HUES6 (cell line): Measurements from ENCODE around the gene ACOT6.

Experiments
- H3K27ac ChIP-seq: 2 replicates; pipeline ENCODE4 v1.7.0; 2013; ENCODE audit warnings: low read depth, mild to moderate bottlenecking, low read length, inconsistent platforms
- H3K27me3 ChIP-seq: 2 replicates; pipeline ENCODE4 v1.6.1; 2013; ENCODE audit warnings: low read length; ENCODE audit not compliant: control insufficient read depth, insufficient read depth
- H3K36me3 ChIP-seq: 2 replicates; pipeline ENCODE4 v1.6.1; 2013; ENCODE audit warnings: low read length; ENCODE audit not compliant: control insufficient read depth, insufficient read depth
- H3K4me1 ChIP-seq: 2 replicates; pipeline ENCODE4 v1.6.1; 2013; ENCODE audit warnings: low read length; ENCODE audit not compliant: control insufficient read depth, insufficient read depth
- H3K4me3 ChIP-seq: 2 replicates; pipeline ENCODE4 v1.5.1; 2013; ENCODE audit warnings: low read depth, low read length
- H3K9ac ChIP-seq: one replicate; pipeline ENCODE4 v1.6.1; 2013; ENCODE audit warnings: mild to moderate bottlenecking, low read length
- H3K9me3 ChIP-seq: 2 replicates; pipeline ENCODE4 v1.6.1; 2013; ENCODE audit warnings: low read depth, low read length; ENCODE audit not compliant: control insufficient read depth, insufficient read depth

ACOT6 gene

GRCh38 chr14:73602994-73603393, 9.3 kb upstream of the ACOT6 start:
- H3K27me3 ChIP-seq, result no peaks in the 10 kb centered on the region; the same call in 1 of the 2 replicates
- H3K36me3 ChIP-seq, result no peaks in the 10 kb centered on the region
- H3K4me1 ChIP-seq, result no peaks in the 10 kb centered on the region
- peaks cover 10% of the 10 kb centered on the region for H3K9me3 ChIP-seq
- H3K27ac ChIP-seq, result no peak overlapping the region
- H3K9ac ChIP-seq, result no peak overlapping the region
- no peak overlapping the region for H3K4me3 ChIP-seq

GRCh38 chr14:73606271-73606670, 6.0 kb upstream of the ACOT6 start:
- peaks cover 10% of the 10 kb centered on the region for H3K9me3 ChIP-seq
- no peak overlapping the region for H3K9ac ChIP-seq
- H3K36me3 ChIP-seq, result no peaks in the 10 kb centered on the region
- no peaks in the 10 kb centered on the region for H3K27me3 ChIP-seq
- no peak overlapping the region for H3K27ac ChIP-seq
- H3K4me3 ChIP-seq, result no peak overlapping the region
- no peaks in the 10 kb centered on the region for H3K4me1 ChIP-seq

GRCh38 chr14:73607241-73607640, 5.1 kb upstream of the ACOT6 start:
- Histone ChIP-seq H3K9me3 (peaks cover 10% of the 10 kb centered on the region), H3K36me3 (no peaks in the 10 kb centered on the region), H3K4me1 (no peaks in the 10 kb centered on the region), H3K27me3 (no peaks in the 10 kb centered on the region), H3K4me3 (no peak overlapping the region), H3K9ac (no peak overlapping the region), H3K27ac (no peak overlapping the region)

- Histone ChIP-seq H3K9ac (no peak overlapping the region), H3K36me3 (no peaks in the 10 kb centered on the region), H3K27me3 (peaks cover 19% of the 10 kb centered on the region), H3K9me3 (peaks cover 10% of the 10 kb centered on the region), H3K4me3 (no peak overlapping the region), H3K27ac (no peak overlapping the region), H3K4me1 (no peaks in the 10 kb centered on the region)
Measured at GRCh38 chr14:73610687-73611086, 1.6 kb upstream of the ACOT6 start.

- H3K36me3 ChIP-seq, result no peaks in the 10 kb centered on the region
- no peaks in the 10 kb centered on the region for H3K9me3 ChIP-seq
- peak overlapping the region; percentile 81 for H3K4me3 ChIP-seq
- H3K4me1 ChIP-seq, result peaks cover 4% of the 10 kb centered on the region; the same call in 1 of the 2 replicates
- H3K27ac ChIP-seq, result no peak overlapping the region
- peaks cover 19% of the 10 kb centered on the region for H3K27me3 ChIP-seq
- peak overlapping the region; percentile 71 for H3K9ac ChIP-seq
Measured at GRCh38 chr14:73613046-73613383, 698 bp downstream of the ACOT6 start.

GRCh38 chr14:73613419-73613963, 1.2 kb downstream of the ACOT6 start:
- H3K36me3 ChIP-seq, result no peaks in the 10 kb centered on the region
- H3K27ac ChIP-seq, result no peak overlapping the region
- no peak overlapping the region for H3K9ac ChIP-seq
- H3K9me3 ChIP-seq, result no peaks in the 10 kb centered on the region
- peak overlapping the region; percentile 81; the same call in 1 of the 2 replicates for H3K4me3 ChIP-seq
- H3K27me3 ChIP-seq, result peaks cover 19% of the 10 kb centered on the region
- H3K4me1 ChIP-seq, result peaks cover 4% of the 10 kb centered on the region; the same call in 1 of the 2 replicates

GRCh38 chr14:73616831-73617230, 4.5 kb downstream of the ACOT6 start:
- Histone ChIP-seq H3K4me1 (peaks cover 4% of the 10 kb centered on the region; the same call in 1 of the 2 replicates), H3K36me3 (no peaks in the 10 kb centered on the region), H3K4me3 (no peak overlapping the region), H3K9ac (no peak overlapping the region), H3K9me3 (no peaks in the 10 kb centered on the region), H3K27ac (no peak overlapping the region), H3K27me3 (peaks cover 19% of the 10 kb centered on the region)

GRCh38 chr14:73619524-73619923, 7.2 kb downstream of the ACOT6 start:
- Histone ChIP-seq H3K4me3 (no peak overlapping the region), H3K27me3 (no peaks in the 10 kb centered on the region), H3K9me3 (0 out of 2 replicates have a peak, but pooled peaks cover 5% of the 10 kb centered on the region), H3K4me1 (peaks cover 4% of the 10 kb centered on the region; the same call in 1 of the 2 replicates), H3K36me3 (no peaks in the 10 kb centered on the region), H3K27ac (no peak overlapping the region), H3K9ac (no peak overlapping the region)

GRCh38 chr14:73620268-73620667, 8.0 kb downstream of the ACOT6 start:
- Histone ChIP-seq H3K27me3 (no peaks in the 10 kb centered on the region), H3K9ac (no peak overlapping the region), H3K9me3 (0 out of 2 replicates have a peak, but pooled peaks cover 6% of the 10 kb centered on the region), H3K4me3 (no peak overlapping the region), H3K4me1 (peaks cover 4% of the 10 kb centered on the region; the same call in 1 of the 2 replicates), H3K36me3 (no peaks in the 10 kb centered on the region), H3K27ac (no peak overlapping the region)

- no peak overlapping the region for H3K9ac ChIP-seq
- no peak overlapping the region for H3K27ac ChIP-seq
- H3K4me1 ChIP-seq, result no peaks in the 10 kb centered on the region
- no peaks in the 10 kb centered on the region for H3K27me3 ChIP-seq
- no peaks in the 10 kb centered on the region for H3K36me3 ChIP-seq
- H3K9me3 ChIP-seq, result 0 out of 2 replicates have a peak, but pooled peaks cover 6% of the 10 kb centered on the region
- no peak overlapping the region for H3K4me3 ChIP-seq
Measured at GRCh38 chr14:73623504-73624054, 11.3 kb downstream of the ACOT6 start.

GRCh38 chr14:73625706-73626105, 13.4 kb downstream of the ACOT6 start:
- no peaks in the 10 kb centered on the region for H3K4me1 ChIP-seq
- H3K9me3 ChIP-seq, result 0 out of 2 replicates have a peak, but pooled peaks cover 6% of the 10 kb centered on the region
- no peaks in the 10 kb centered on the region for H3K27me3 ChIP-seq
- no peak overlapping the region for H3K4me3 ChIP-seq
- no peak overlapping the region for H3K9ac ChIP-seq
- H3K27ac ChIP-seq, result no peak overlapping the region
- no peaks in the 10 kb centered on the region for H3K36me3 ChIP-seq
